Psoas muscle (tissue), 8 donors: ENCODE results near the gene F12. TPM values are rescaled to one million over a fixed set of nuclear protein-coding genes. Genes with fewer than 3 reads are reported as not detected.

Experiments
- ATAC-seq, 4 donors: fragments of 200-7000 bp; cut with Tn5 transposase; one replicate each; pipeline ENCODE4 v1.9.1; 2020; ENCODE audit warnings: moderate library complexity in 3 of 4, mild to moderate bottlenecking in 2 of 4
- DNase-seq, 2 donors: peaks; one replicate each; pipeline ENCODE4 v3.0.0-alpha.2; 2020
- H3K27ac ChIP-seq: fragments of 200-600 bp; one replicate; pipeline ENCODE4 v1.8.0; 2022
- H3K27me3 ChIP-seq, 3 donors: fragments of 200-600 bp in 1 of 3; one replicate each; pipeline versions ENCODE4 v1.6.1 to v1.8.0; 2013 to 2022; ENCODE audit warnings: low read length in 2 of 3, mild to moderate bottlenecking in 2 of 3, moderate library complexity in 1 of 3; ENCODE audit not compliant: insufficient read depth in 3 of 3
- H3K36me3 ChIP-seq, 2 donors: fragments of 200-600 bp in 1 of 2; one replicate each; pipeline versions ENCODE4 v1.6.1 to v1.8.0; 2013 to 2022; ENCODE audit warnings: low read depth in 1 of 2, mild to moderate bottlenecking in 1 of 2, moderate library complexity in 1 of 2; ENCODE audit not compliant: insufficient read depth in 1 of 2
- H3K4me1 ChIP-seq: fragments of 200-600 bp; one replicate; pipeline ENCODE4 v1.8.0; 2022
- H3K4me3 ChIP-seq: fragments of 200-600 bp; one replicate; pipeline ENCODE4 v1.8.0; 2022; ENCODE audit warnings: mild to moderate bottlenecking
- H3K9me3 ChIP-seq: fragments of 200-600 bp; one replicate; pipeline ENCODE4 v1.8.0; 2022
- WGBS, 3 donors: extraction: QIAGEN DNeasy Blood & Tissue Kit; methylation state at CpG; one replicate each; pipeline versions ENCODE4 v1.1.6 to v1.1.7; 2013; 5-methylcytosine and 5-hydroxymethylcytosine counted together
- intact Hi-C, 2 donors: fragments of 100-400 bp; cut with DNase I; formaldehyde crosslinking; loops; one replicate each; pipeline versions ENCODE4 v1.11.0 to v1.14.2; 2022
- polyA plus RNA-seq, 3 donors: library from polyadenylated mRNA; stranded (reverse); fragments of 200-250 nt; gene quantifications; one replicate each; pipeline ENCODE4 v1.2.3, GENCODE V29; 2013
- total RNA-seq, 4 donors: library from RNA; stranded (reverse); fragmentation: NEBNext Ultra II Directional in 2 of 4; extraction: Animal tissue kit (Norgen Biotek cat#: 25700) in 2 of 4; gene quantifications; one replicate each; pipeline versions ENCODE4 v1.2.1 to v1.2.4, GENCODE V29; 2021 to 2023
- TF ChIP-seq, protein P1 (sequence below): fragments of 200-600 bp; IDR thresholded peaks from one replicate; pipeline ENCODE4 v1.8.0; 2022; ENCODE audit warnings: antibody characterized with exemption
- donor health status: healthy with polysubstance abuse.
- donor health status: DM: no; HTN: no; CAD: no; lungs with moderate emphysema.
- donor health status: Bipolar disorder and iron deficiency.
- donor health status: healthy.
- donor health status: DM: yes; HTN: yes; CAD: no.
- donor health status: DM: no; HTN: no; CAD: no.
- donor health status: DM: no; HTN: no; CAD: no.
- donor health status: DM: yes; HTN: yes; CAD: no.

Gene F12
- total and polyA plus RNA-seq, 7 donors = 0.06 to 0.81 (median 0.24) TPM; not detected in 3

DNA sequence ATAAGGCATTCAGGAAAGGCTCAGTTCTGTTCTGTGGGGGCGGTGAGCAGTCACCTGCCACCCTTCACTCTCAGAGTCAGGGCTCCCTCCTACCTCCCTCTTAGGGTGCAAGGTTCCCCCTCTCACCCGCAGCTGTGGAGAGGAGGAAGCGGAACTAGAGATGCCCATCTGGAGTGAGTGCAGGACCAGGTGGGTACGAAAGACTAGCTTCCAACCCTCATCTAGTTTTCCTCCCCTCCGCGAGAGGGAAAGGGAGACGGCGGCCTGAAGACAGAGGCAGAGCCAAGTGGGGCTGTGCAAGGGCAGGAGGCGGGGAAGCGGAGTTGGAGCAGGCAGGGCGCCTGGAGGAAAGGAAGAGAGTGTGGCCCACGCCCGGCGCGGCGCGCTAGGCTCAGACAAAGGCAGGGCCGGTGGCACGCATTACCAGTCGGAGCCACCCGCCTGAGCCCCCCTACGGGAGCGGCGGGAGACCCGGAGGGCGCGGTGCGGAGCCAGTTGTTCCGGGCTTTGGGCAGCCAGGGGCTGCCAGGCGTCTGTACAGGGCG lies 44.6 kb upstream of the F12 start:
- Histone ChIP-seq H3K9me3 (no peaks in the 10 kb centered on the region), H3K36me3 (peaks cover 0 to 4% of the 10 kb centered on the region in 2 donors), H3K4me3 (peak overlapping the region; percentile 70), H3K4me1 (peaks cover 15% of the 10 kb centered on the region), H3K27ac (no peak overlapping the region), H3K27me3 (peaks cover 0 to 36% (median 0%) of the 10 kb centered on the region in 3 donors)
- ATAC-seq (no peak), DNase-seq (no peak)
- 10 to 11% (median 11%) methylated on average over 27 to 31 of the region's 31 CpGs for WGBS, 3 donors
- TF ChIP-seq, protein P1, sequence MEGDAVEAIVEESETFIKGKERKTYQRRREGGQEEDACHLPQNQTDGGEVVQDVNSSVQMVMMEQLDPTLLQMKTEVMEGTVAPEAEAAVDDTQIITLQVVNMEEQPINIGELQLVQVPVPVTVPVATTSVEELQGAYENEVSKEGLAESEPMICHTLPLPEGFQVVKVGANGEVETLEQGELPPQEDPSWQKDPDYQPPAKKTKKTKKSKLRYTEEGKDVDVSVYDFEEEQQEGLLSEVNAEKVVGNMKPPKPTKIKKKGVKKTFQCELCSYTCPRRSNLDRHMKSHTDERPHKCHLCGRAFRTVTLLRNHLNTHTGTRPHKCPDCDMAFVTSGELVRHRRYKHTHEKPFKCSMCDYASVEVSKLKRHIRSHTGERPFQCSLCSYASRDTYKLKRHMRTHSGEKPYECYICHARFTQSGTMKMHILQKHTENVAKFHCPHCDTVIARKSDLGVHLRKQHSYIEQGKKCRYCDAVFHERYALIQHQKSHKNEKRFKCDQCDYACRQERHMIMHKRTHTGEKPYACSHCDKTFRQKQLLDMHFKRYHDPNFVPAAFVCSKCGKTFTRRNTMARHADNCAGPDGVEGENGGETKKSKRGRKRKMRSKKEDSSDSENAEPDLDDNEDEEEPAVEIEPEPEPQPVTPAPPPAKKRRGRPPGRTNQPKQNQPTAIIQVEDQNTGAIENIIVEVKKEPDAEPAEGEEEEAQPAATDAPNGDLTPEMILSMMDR = no peak
- intact Hi-C loops = loop anchor here (1.0 to 10.0 kb wide), 6 partner anchors 47 to 342 kb away; partner anchors contain the start of gene MXD3 (in 1 of the 2)

DNA sequence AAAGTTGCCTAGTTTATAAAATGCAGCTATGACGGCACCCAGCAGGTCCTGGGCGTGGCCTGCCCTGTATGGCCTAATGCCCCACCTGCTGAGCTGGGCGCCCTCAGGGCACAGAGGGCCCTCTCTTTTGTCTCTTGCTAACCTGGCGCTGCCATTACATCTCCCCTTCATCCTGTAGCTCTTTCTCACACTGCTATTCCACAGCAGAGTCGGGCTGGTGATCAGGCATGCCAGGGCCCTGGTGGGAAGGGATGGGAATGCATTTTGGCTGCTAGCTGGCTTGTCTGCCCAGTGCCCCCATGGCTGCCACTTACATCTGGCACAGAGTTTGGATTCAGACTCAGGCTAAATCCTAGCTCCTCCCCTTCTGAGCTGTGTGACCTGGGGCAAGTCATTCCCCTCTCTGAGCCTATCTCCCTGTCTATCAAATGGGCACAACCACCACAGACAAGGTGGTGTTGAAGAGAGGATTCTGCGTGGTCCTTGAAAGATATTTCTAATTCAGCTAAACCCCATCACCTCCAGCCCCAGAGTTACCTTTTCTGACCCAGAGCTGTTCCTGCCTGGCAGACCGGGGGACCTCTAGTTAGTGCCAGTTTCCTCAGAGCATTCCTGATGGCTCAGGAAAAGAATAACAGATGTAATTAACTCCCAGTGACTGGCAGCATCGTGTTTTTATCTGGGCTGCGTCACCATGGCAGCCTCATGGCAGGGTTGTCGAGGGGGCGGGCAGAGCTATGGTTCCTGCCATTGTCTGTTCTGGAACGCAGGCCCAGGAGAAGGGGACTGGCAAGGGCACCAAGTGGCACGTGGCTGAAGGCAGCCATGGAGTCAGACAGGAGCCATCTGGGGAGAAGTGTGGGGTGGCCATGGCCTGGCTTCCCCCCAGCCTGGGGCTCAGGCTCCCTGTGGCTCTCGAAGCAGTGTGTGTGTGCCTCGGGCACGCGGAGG lies 43.6 kb upstream of the F12 start:
- H3K27ac ChIP-seq = no peak overlapping the region
- no peak overlapping the region for H3K4me3 ChIP-seq
- TF ChIP-seq, protein P1 = no peak
- no peak for ATAC-seq
- WGBS, 3 donors = 69 to 77% (median 71%) methylated on average over 17 of the region's 17 CpGs
- no peaks in the 10 kb centered on the region for H3K9me3 ChIP-seq
- intact Hi-C loops = loop anchor here (1.0 to 10.0 kb wide), 3 partner anchors 49 to 341 kb away; partner anchors contain the start of gene MXD3 (in 1 of the 2)
- H3K36me3 ChIP-seq = no peaks in the 10 kb centered on the region
- H3K27me3 ChIP-seq = peaks cover 0 to 45% (median 5%) of the 10 kb centered on the region in 3 donors
- peaks cover 17% of the 10 kb centered on the region for H3K4me1 ChIP-seq
- no peak for DNase-seq

DNA sequence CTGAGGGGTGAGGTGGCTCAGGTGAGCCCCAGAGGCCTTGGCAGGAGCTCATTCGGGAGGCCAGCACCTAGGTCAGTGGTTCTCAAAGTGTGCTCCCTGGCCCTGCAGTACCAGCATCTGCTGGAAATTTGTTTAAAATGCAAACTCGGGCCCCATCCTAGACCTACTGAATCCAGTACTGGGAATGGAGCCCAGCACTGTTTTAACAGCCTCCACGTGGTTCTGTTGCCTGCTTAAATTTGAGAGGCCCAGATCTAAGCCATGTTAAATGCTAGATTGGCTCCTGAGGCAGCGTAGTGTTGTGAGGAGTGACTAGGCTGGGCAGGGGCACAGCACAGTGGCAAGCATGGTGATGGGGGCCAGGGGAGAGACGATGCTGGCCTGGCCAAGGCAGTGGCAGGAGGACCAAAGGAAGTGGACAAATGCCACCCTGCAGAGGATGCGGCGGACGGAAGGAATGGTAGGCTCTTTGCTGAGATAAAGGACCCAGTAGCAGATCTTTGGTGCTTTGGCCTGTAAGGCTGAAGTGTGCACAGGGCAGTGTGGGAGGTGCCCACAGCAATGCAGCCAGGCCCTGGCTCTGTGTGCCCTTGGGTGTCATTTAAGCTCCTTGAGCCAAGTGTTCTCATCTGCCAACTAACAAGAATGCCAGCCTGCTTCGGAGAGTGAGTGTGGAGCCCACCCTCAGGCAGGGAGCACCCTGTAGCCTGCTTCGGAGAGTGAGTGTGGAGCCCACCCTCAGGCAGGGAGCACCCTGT lies 41.5 kb upstream of the F12 start:
- intact Hi-C loops = loop anchor here (5.0 to 10.0 kb wide), 2 partner anchors 136 to 339 kb away; partner anchors contain the start of gene MXD3 (in 1 of the 2)
- Histone ChIP-seq H3K4me3 (no peak overlapping the region), H3K4me1 (peaks cover 17% of the 10 kb centered on the region), H3K27ac (no peak overlapping the region), H3K36me3 (no peaks in the 10 kb centered on the region), H3K27me3 (peaks cover 0 to 50% (median 7%) of the 10 kb centered on the region in 3 donors), H3K9me3 (no peaks in the 10 kb centered on the region)
- DNase-seq (no peak), ATAC-seq (no peak)
- TF ChIP-seq, protein P1 = no peak
- 81 to 87% (median 81%) methylated on average over 9 to 10 of the region's 10 CpGs for WGBS, 3 donors

DNA sequence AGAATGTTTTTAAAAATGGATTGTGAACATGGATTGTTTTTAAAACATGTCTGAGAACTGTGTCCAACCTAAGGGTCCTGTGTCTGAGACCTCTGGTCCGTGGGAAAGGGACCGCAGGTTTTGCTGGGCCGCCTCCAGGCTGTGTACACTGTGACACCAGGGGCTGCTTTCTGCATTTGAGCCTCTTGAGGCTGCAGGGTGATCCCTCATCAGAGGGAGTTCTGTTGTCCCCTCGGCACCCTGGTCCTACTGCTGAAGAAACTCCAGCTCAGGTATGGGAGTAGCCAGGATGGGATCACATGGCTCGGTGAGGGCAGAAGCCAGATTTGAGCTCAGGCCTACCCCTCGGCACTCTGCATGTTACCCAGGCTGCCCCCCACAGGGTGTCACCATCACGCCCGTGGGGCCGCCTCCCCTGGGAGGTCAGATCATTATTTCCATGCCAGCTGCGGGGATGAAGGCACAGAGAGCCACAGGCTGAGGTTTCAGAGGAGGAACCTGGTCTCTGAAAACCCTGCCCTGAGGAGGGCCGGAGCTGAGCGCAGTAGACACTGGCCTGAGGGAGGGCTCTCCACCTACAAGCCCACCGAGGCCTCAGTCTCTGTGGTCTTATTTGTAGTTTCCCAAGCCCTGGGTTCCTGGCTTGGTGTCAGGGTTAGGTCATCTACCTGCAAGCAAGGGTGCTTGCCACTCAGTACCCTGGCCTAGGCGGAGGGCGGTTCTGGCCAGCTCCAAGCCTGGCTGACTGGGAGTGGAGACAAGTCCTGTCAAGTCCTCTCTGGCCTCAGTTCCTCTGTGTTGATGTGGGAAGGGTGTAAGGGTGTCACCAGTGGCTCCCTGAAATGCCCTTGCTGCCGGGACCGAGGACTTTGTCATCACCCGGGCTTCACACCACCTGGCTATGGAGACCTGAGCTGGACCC lies 40.0 kb upstream of the F12 start:
- Histone ChIP-seq H3K36me3 (no peaks in the 10 kb centered on the region), H3K27me3 (peaks cover 0 to 50% (median 7%) of the 10 kb centered on the region in 3 donors), H3K4me1 (peaks cover 17% of the 10 kb centered on the region), H3K4me3 (no peak overlapping the region), H3K27ac (no peak overlapping the region), H3K9me3 (no peaks in the 10 kb centered on the region)
- WGBS, 3 donors = 88 to 91% (median 89%) methylated on average over 18 of the region's 18 CpGs
- DNase-seq (no peak), ATAC-seq (no peak)
- intact Hi-C loops = loop anchor here (5.0 to 10.0 kb wide), 2 partner anchors 135 to 337 kb away; partner anchors contain the start of gene MXD3 (in 1 of the 2)
- TF ChIP-seq, protein P1 = no peak
